ENCODE results near the gene STH. TPM values are rescaled to one million over a fixed set of nuclear protein-coding genes. Genes with fewer than 3 reads are reported as not detected.

The STH gene
- total and polyA plus RNA-seq, 9 of the 15 experiments (the other 6 are each of a cell fraction or from before 2014, with no cell fraction given) = not detected

- intact Hi-C loops (cut with micrococcal nuclease) = no loop called here
- ChIA-PET CTCF (ENCODE audit: low intra/inter-chr PET ratio) (no interaction called here), POLR2A (no interaction called here)
- H3K79me2 ChIP-seq (ENCODE audit: control insufficient read depth, insufficient read depth, low read length) = no peaks in the 10 kb centered on the region
- H3K9me1 ChIP-seq (ENCODE audit: control insufficient read depth, insufficient read depth, low read length) = no peaks in the 10 kb centered on the region
- H2AFZ ChIP-seq (ENCODE audit: low read depth, low read length) = no peak overlapping the region
- no peaks in the 10 kb centered on the region for H3K36me3 ChIP-seq (ENCODE audit: control insufficient read depth, insufficient read depth, low read length)
- no peak for ATAC-seq
- no TSS peak for BruUV-seq (replicated peaks)
- TF ChIP-seq, protein P1, sequence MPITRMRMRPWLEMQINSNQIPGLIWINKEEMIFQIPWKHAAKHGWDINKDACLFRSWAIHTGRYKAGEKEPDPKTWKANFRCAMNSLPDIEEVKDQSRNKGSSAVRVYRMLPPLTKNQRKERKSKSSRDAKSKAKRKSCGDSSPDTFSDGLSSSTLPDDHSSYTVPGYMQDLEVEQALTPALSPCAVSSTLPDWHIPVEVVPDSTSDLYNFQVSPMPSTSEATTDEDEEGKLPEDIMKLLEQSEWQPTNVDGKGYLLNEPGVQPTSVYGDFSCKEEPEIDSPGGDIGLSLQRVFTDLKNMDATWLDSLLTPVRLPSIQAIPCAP (CRISPR knock-in tag; IDR thresholded peaks at IDR 0.05; ENCODE audit: borderline replicate concordance) = no peak
- TF ChIP-seq KDM1A (IDR thresholded peaks at IDR 0.05) = no peak
- TF ChIP-seq ZNF384 (IDR thresholded peaks at IDR 0.05; ENCODE audit: low read depth, low read length) = no peak
- no peak for TF ChIP-seq CHD4 (IDR thresholded peaks at IDR 0.05; ENCODE audit: insufficient read depth, insufficient replicate concordance, low read depth, low read length, poor library complexity, severe bottlenecking)
- no peak for TF ChIP-seq ZBTB34 (CRISPR knock-in tag; IDR thresholded peaks at IDR 0.05)
- TF ChIP-seq, protein P2, sequence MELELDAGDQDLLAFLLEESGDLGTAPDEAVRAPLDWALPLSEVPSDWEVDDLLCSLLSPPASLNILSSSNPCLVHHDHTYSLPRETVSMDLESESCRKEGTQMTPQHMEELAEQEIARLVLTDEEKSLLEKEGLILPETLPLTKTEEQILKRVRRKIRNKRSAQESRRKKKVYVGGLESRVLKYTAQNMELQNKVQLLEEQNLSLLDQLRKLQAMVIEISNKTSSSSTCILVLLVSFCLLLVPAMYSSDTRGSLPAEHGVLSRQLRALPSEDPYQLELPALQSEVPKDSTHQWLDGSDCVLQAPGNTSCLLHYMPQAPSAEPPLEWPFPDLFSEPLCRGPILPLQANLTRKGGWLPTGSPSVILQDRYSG (tag; conservative IDR thresholded peaks at IDR 0.05; ENCODE audit: low read depth) = no peak
- TF ChIP-seq POLR2A (conservative IDR thresholded peaks at IDR 0.05) = no peak
- no peak for TF ChIP-seq MCM3 (IDR thresholded peaks at IDR 0.05)
- TF ChIP-seq ARID4B (CRISPR knock-in tag; IDR thresholded peaks at IDR 0.05) = no peak
- TF ChIP-seq PHTF2 (CRISPR knock-in tag; IDR thresholded peaks at IDR 0.05) = no peak
- no peak for TF ChIP-seq CHCHD3 (CRISPR knock-in tag; IDR thresholded peaks at IDR 0.05)
- no peak for TF ChIP-seq CTBP1 (IDR thresholded peaks at IDR 0.05; ENCODE audit: borderline replicate concordance)
- no peak for FAIRE-seq
- peaks cover 9 to 18% of the 10 kb centered on the region in 2 experiments for H3K4me1 ChIP-seq (replicated peaks in 1 of 2; ENCODE audit: control insufficient read depth in 2 of 2, insufficient read depth in 2 of 2, low read length in 2 of 2)
- in situ Hi-C loops (cut with MboI) = no loop called here
- no peaks in the 10 kb centered on the region for H3K9me3 ChIP-seq (replicated peaks; ENCODE audit: control insufficient read depth, insufficient read depth, low read depth, low read length)
- DNase-seq (ENCODE audit: extremely low read depth in 1 of 4, low spot score in 3 of 4) = no peak
- peak overlapping the region; percentile 43 for H3K4me2 ChIP-seq (ENCODE audit: insufficient read depth, low read length)
- 0% methylated on average over 10 of the region's 10 CpGs for WGBS (ENCODE audit: insufficient coverage, low coverage, missing lambda C conversion rate)
- no peaks in the 10 kb centered on the region for H4K20me1 ChIP-seq (replicated peaks; ENCODE audit: control insufficient read depth, insufficient read depth, low read length)
- H3K4me3 ChIP-seq = no peak overlapping the region
- no peak overlapping the region for H3K27ac ChIP-seq (ENCODE audit: extremely low read depth, low read depth, low read length)
- H3K27me3 ChIP-seq (ENCODE audit: control insufficient read depth in 2 of 2, insufficient read depth in 2 of 2, low read length in 2 of 2) = peaks cover 8 to 23% of the 10 kb centered on the region in 2 experiments
- no peak overlapping the region for H3K9ac ChIP-seq (ENCODE audit: insufficient read depth in 1 of 2, low read depth in 2 of 2, low read length in 2 of 2)
Observed at GRCh38 chr17:45951403-45951802, 47.6 kb upstream of the STH start.

Measured in K562 (cell line).